OCI-LY3 (cell line): ENCODE results near the gene FAM8A1.

Experiments used
- CTCF ChIP-seq: fragments of 200-600, 300-600 bp; sonication (generic); IDR thresholded peaks from 2 replicates; pipeline ENCODE4 v1.5.1; 2014; ENCODE audit warnings: antibody characterized with exemption, low read length, low read depth
- EZH2phosphoT487 ChIP-seq: fragments of 200-600 bp; shearing (Covaris generic); IDR thresholded peaks from 2 replicates; pipeline ENCODE4 v1.6.1; 2018; ENCODE audit warnings: antibody characterized with exemption, mixed run types, low read depth

GRCh38 chr6:17640477-17640917, 40.4 kb downstream of the FAM8A1 start:
- TF ChIP-seq CTCF (no peak), EZH2phosphoT487 (no peak)
